Activated T-cell treated with anti-CD3 and anti-CD28 coated beads, Interleukin-2, amount 50 U/mL, for 48 hours (primary cell): ENCODE measurements around the gene FMN1.
"Not testable (repeated sequence)": the region's sequence is repeated elsewhere in the genome, so short reads cannot be mapped to it uniquely, and the experiment has no call there.

Experiments used
- DNase-seq, 2 experiments: peaks; one replicate each; pipeline ENCODE4 v3.0.0-alpha.2; 2020

FMN1 gene

DNA sequence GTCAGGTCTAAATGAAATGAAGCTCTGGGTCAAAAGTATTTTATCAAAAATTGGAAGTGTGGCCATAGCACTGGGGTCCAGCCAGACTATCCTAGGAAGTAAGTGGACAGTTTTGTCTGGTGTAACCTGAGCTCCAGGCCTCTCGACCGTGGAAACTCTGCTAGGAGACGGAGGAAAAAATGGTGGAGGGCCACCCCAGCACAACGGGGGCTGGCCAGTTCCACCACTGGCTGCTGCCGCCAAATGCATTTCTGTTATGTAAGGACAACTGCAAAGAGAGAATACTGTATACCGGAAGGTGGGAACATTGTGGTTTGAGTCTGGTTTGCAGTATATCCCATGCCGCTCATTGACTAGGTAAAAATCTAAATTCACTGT is 241.0 kb downstream of the FMN1 start:
- no peak for DNase-seq

- no peak for DNase-seq
Observed at GRCh38 chr15:32952901-32953532, 241.5 kb downstream of the FMN1 start.

DNA sequence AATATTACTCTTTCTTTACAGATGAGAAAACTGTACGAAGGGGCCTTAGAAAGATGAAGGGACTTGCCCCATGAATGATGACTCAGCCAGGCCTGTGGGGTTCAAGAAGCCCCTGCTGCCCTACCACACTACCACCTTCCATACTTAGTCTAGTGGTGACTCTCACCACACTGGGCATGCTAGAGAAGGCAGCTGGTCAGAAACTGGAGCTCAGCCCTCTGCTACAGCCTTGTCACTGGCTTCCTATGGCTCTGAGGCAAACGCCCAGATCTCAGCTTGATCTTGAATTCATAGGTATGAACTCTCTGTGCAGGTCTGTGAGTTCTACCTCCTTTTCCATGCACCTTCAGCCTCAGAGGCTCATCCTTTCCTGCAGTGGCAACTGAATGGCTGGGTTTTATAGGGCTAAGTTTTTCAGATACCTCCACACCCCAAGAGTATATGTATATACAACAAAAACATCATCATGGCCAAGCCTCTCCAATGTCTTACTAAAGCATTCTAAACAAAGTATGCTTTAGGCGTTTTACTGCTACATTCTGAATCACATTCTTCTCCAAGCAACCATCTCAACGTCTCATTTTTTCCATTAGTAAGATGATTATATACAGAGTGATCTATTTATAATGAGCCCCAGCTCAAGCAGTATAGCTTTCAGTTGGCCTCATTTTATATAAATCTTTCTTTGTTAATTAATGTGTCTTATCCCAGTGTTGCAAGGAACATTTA is 242.6 kb downstream of the FMN1 start:
- DNase-seq: no peak

- DNase-seq: not testable (repeated sequence)
Observed at GRCh38 chr15:32950051-32950450, 244.5 kb downstream of the FMN1 start.

DNA sequence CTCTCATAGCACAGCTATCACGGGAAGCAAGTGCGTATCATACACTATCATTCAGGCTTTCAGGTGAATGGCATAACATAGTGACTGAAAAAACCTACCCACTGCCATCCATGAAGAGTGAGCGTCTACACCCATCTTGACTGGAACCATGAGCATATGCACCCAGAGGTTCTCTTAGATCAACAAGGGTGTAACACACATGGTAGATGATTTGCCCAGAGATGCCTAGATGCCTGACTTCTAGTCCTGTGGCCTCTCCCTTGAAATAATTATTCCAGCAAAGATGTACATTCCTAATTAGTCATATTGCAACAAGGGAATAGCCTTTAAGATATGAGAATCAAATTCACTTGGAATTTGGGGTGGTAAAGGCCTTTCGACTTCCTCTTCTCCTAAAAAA is 248.3 kb downstream of the FMN1 start:
- DNase-seq: no peak

DNA sequence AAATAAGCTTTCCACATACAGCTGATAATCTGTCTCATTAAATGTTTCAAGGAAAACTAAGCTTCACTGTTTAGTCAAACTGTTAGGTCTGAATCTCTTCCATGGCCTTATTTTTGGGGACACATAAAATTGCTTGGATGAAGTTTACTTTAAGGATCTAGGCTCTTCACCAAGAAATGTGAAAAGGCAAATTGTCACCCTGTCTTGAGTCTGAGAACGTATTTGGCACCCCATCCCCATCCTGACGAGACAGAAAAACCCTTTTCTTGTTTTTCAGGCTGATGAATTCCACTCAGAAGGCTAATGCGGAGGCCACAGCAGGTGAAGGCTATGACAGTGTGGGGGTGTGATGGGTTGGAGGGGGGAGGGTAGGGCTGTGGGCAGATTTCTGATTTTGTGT is 250.1 kb downstream of the FMN1 start:
- DNase-seq: no peak

GRCh38 chr15:32943711-32944110 is 250.8 kb downstream of the FMN1 start:
- no peak for DNase-seq

DNA sequence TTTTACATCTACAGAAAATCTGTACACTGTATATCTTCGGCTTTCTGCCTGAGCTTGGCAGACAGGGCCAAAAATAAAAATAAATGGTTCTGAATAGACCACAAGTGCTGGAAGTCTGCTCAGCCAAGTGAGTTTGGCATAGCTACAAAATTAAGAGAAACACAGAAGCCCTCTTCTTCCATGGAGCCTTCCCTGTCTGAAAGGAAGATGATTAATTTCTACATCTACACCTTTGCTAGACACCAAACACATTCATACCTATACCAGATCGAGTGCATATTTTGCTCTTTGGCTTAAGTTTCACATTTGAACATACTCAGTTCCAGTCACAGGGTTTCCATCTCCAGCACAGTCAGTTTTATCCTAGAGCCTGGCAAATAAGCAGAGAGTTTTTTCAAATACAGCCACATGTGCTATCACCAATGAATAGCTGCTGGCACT is 252.1 kb downstream of the FMN1 start:
- DNase-seq: no peak

DNA sequence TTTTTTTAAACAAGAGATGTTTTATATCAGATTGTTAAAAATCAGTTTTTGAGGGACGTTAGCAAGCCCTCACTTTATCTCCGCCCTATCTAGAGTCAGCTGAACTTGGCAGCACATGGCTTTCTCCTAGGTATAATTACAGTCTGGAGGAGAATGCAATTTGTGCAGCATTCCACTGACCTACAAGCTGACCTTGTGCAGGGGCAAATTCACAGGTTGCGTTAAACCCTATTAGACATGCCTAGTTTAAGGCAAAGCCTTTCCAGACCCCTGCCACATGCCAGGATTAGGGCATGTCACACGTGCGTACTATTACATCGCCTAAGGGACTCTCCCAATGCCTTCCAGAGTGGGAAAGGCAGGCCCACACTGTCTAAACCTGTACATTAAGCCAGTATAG is 252.7 kb downstream of the FMN1 start:
- DNase-seq: no peak

- DNase-seq: no peak
Observed at GRCh38 chr15:32936976-32937375, 257.5 kb downstream of the FMN1 start.

DNA sequence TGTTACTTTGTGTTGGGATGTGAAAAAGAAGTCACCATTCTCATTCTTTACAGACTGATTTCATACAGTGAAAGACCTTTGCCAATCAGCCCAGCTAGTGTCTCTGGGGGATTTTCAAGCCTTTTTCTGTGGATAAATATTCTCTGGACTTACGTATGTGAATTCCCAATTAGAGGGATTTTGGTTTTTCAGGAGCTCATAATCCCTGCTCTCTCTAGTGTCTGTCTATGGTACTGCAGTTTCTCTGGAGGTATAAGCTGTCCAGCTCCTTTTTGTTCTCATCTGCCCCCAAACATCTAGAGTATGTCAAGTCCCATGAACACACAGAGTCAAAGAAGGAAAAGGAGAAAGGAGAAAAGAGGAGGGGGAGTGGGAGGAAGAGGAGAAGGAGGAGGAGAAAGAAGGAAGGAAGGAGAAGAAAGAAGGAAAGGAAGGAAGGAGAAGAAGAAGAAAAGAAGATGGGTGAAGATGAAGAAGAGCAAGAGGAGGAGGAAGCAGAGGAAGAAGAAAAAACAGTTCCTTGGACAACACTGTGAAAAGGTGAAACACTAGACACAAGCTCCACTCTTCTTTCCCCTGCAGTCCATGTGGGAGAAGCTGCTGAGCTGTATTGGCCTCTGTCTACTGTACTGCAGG is 258.1 kb downstream of the FMN1 start:
- no peak for DNase-seq

DNA sequence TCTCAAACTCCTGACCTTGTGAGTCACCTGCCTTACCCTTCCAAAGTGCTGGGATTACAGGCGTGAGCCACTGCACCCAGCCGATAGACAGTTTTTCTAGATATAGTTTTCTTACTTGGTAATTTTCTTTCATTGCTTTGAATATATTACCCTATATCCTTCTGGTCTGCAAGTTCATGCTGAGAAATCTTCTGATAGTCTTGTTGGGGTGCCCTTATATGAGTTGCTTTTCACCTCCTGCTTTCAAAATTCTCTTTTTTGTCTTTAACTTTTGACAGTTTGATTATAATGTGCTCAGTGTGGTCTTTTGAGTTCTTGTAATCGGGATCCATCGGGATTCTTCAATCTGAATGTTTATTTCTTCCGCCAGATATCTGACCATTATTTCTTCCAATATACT is 259.4 kb downstream of the FMN1 start:
- DNase-seq: no peak

DNA sequence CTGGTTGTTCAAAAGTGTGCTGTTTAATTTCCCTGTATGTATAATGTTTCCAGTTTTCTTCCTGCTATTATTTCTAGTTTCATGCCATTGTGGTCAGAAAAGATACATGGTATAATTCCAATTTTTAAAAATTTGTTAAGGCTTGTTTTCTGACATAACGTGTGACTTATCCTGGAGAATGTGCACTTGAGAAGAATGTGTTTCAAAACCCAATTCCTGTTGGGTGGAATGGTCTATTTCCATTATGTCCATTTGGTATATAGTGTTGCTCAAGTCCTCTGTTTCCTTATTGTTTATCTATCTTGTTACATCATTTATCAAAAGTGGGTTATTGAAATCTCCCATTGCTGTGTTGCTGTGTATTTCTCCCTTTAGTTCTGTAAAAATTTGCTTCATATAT is 261.3 kb downstream of the FMN1 start:
- DNase-seq: no peak

- DNase-seq: no peak
Observed at GRCh38 chr15:32928876-32929275, 265.6 kb downstream of the FMN1 start.

DNA sequence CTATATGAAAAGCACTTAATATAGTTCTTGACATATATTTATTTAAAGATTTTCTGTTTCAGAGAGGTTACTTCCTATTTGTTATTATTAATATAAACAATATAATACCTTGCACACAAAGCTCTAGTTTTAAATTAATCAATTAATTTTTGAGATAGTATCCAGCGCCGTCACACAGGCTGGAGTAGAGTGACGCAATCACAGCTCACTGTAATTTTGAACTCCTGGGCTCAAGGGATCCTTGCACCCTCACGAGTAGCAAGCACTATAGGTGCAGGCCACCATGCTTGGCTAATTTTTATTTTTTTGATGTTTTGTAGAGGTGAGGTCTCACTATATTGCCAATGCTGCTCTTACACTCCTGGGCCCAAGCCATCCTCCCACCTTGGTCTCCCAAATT is 267.4 kb downstream of the FMN1 start:
- no peak for DNase-seq

DNA sequence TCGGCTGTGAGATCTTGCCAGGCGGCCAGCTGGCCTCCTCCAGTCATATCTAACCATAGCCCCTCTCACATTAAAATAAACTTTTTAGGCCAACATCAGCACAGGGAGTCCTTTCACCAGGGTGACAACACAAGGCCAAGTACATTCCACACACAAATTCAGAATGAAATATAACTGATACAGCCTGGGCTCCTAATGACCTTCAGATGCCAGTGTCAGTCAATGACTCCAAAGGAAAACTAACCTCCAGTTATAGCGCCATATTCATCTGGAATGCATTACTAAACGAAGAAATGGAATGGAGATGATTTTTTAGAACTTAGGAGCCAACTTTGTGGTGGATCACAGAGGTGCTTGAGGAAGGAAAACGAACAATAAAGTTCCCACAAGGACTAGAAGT is 271.3 kb downstream of the FMN1 start:
- DNase-seq: no peak

DNA sequence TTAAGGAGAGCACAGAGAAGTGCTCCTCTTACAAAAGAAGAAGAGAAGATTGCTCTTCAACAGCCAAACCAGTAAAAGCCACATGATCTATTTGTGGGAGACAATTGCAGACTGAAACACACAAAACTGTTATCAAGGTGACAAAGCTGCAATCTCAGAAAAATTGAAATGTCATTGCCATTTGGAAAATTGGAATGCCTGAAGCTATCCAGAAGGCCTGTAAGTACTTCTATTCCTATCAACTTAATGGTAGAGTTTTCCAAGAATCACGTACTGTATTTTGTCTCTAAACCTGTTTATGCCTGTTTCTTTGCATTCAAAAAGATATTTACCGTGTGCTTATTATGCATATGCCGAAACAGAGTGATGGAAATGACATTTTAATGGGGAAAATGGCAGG is 272.0 kb downstream of the FMN1 start:
- no peak for DNase-seq

GRCh38 chr15:32919749-32920414 is 274.6 kb downstream of the FMN1 start:
- DNase-seq: no peak

- no peak for DNase-seq
Observed at GRCh38 chr15:32918547-32918946, 276.0 kb downstream of the FMN1 start.

GRCh38 chr15:32910839-32911238 is 283.7 kb downstream of the FMN1 start:
- DNase-seq: no peak

DNA sequence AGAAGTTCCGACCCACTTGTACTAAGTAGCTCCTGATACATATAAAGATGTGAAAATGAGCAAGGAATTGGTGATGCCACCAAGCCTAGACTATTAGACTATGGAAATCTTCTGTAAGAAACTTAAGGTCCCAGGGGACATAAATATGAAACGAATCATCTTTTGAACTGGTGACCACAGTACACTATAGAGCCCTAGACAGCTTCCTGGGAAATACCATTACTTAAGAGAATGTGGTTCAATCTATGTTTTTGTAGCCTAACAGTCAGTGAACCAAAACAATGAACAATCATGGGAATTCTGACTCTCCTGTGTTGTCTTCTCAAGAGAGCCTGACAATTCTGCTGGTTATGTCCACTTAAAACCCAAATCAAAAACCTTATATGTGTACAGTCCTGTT is 285.1 kb downstream of the FMN1 start:
- DNase-seq: no peak

DNA sequence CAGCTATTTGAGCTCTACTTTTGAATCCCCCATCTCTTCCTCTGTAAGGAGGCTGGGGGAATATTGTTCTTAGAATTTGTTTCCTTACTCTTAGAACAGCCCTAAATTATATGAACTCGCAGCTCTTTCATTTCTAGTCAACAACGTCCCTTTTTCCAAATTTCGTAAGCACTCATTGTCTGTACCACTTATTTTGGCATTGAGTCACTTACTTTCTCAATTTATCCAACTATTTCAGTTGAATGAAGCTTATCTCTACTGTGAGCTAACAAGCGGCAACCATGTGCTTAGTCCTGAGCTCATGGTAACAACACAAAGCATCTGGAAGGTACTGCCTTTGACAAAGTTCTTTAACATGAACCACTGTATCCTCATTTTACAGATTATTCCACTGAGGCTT is 285.6 kb downstream of the FMN1 start:
- DNase-seq: no peak

GRCh38 chr15:32908135-32908801 is 286.2 kb downstream of the FMN1 start:
- no peak for DNase-seq
